Measurements from ENCODE around the gene ACKR4.
"Not testable (repeated sequence)": the region's sequence is repeated elsewhere in the genome, so short reads cannot be mapped to it uniquely, and the experiment has no call there.

ACKR4 gene

GRCh38 chr3:132596816-132597433 is at the start of gene ACKR4:
Gene ACKR4 (plus strand): TSS chr3:132597270. CDS start chr3:132600398, 3,128 bp downstream.
- no peak for DNase-seq (ENCODE audit: low spot score)

- no peak for DNase-seq (ENCODE audit: low spot score)
These were observed 47.9 kb upstream of the ACKR4 start for GRCh38 chr3:132549169-132549568.

GRCh38 chr3:132549890-132550578 is 47.0 kb upstream of the ACKR4 start:
- DNase-seq (ENCODE audit: low spot score): peak; percentile 36

- DNase-seq (ENCODE audit: low spot score): no peak
These were observed 46.3 kb upstream of the ACKR4 start for GRCh38 chr3:132550579-132551305.

- DNase-seq (ENCODE audit: low spot score): no peak
These were observed 43.2 kb upstream of the ACKR4 start for GRCh38 chr3:132553826-132554225.

GRCh38 chr3:132554437-132554836 is 42.6 kb upstream of the ACKR4 start:
- no peak for DNase-seq (ENCODE audit: low spot score)

- no peak for DNase-seq (ENCODE audit: low spot score)
These were observed 41.6 kb upstream of the ACKR4 start for GRCh38 chr3:132555306-132556035.

- DNase-seq (ENCODE audit: low spot score): not testable (repeated sequence)
These were observed 41.1 kb upstream of the ACKR4 start for GRCh38 chr3:132556036-132556386.

- no peak for DNase-seq (ENCODE audit: low spot score)
These were observed 40.4 kb upstream of the ACKR4 start for GRCh38 chr3:132556508-132557159.

- DNase-seq (ENCODE audit: low spot score): no peak
These were observed 36.1 kb upstream of the ACKR4 start for GRCh38 chr3:132561003-132561402.

GRCh38 chr3:132563420-132564069 is 33.5 kb upstream of the ACKR4 start:
- DNase-seq (ENCODE audit: low spot score): no peak

- no peak for DNase-seq (ENCODE audit: low spot score)
These were observed 33.0 kb upstream of the ACKR4 start for GRCh38 chr3:132564070-132564465.

- DNase-seq (ENCODE audit: low spot score): no peak
These were observed 28.6 kb upstream of the ACKR4 start for GRCh38 chr3:132568422-132568821.

- DNase-seq (ENCODE audit: low spot score): no peak
These were observed 27.9 kb upstream of the ACKR4 start for GRCh38 chr3:132569153-132569552.

- DNase-seq (ENCODE audit: low spot score): no peak
These were observed 27.5 kb upstream of the ACKR4 start for GRCh38 chr3:132569580-132569979.

GRCh38 chr3:132570016-132570415 is 27.1 kb upstream of the ACKR4 start:
- DNase-seq (ENCODE audit: low spot score): no peak

GRCh38 chr3:132573797-132574211 is 23.3 kb upstream of the ACKR4 start:
- DNase-seq (ENCODE audit: low spot score): no peak

GRCh38 chr3:132587401-132587800 is 9.7 kb upstream of the ACKR4 start:
- DNase-seq (ENCODE audit: low spot score): no peak

- DNase-seq (ENCODE audit: low spot score): no peak
These were observed 4.9 kb upstream of the ACKR4 start for GRCh38 chr3:132592216-132592615.

GRCh38 chr3:132593241-132593946 is 3.7 kb upstream of the ACKR4 start:
- no peak for DNase-seq (ENCODE audit: low spot score)

GRCh38 chr3:132593947-132594323 is 3.1 kb upstream of the ACKR4 start:
- peak; percentile 80 for DNase-seq (ENCODE audit: low spot score)
